Activated CD4-positive, alpha-beta T cell treated with anti-CD3 and anti-CD28 coated beads for 24 hours (primary cell): Measurements from ENCODE around the gene NUP54.

Experiments
- DNase-seq, 2 donors: peaks; one replicate each; pipeline ENCODE4 v3.0.0-alpha.2; 2020; ENCODE audit warnings: low read depth in 2 of 2

Gene NUP54

GRCh38 chr4:76067652-76068286 is 80.4 kb downstream of the NUP54 start:
- DNase-seq: peak; percentile 60 to 75

GRCh38 chr4:76066546-76066945 is 81.7 kb downstream of the NUP54 start:
- no peak for DNase-seq
